ENCODE data around the gene SLC30A2. TPM values are rescaled to one million over a fixed set of nuclear protein-coding genes. Genes with fewer than 3 reads are reported as not detected.

SLC30A2 gene
- not detected in 2 replicates for total RNA-seq

GRCh38 chr1:26045722-26046245, at the start of gene SLC30A2:
TSS of gene SLC30A2 (minus strand) at chr1:26046118. CDS start at chr1:26045896, 222 bp downstream.

GRCh38 chr1:26067432-26067911, 21.6 kb upstream of the SLC30A2 start, which contains the start of gene TRIM63:
TSS of gene TRIM63 (minus strand) at chr1:26067630. CDS start at chr1:26067494, 136 bp downstream.

GRCh38 chr1:26021647-26022403, 24.1 kb downstream of the SLC30A2 start, which contains the start of gene EXTL1:
TSS of gene EXTL1 (plus strand) at chr1:26021775. CDS start at chr1:26022647, 872 bp downstream.

GRCh38 chr1:25997828-25998761, 47.8 kb downstream of the SLC30A2 start, which contains the start of gene PAFAH2:
TSS of gene PAFAH2 (minus strand) at chr1:25998063. CDS start at chr1:25990816, 7,247 bp downstream.

Other genes starting within 250 kb of the SLC30A2 start
- 10.0 and 11.8 TPM in 2 replicates for gene SELENON, start 245.9 kb downstream of the SLC30A2 start, total RNA-seq
- gene MTFR1L, start 226.2 kb downstream of the SLC30A2 start, total RNA-seq: 35.0 and 39.9 TPM in 2 replicates
- 0.56 and 5.6 TPM in 2 replicates for gene AUNIP, start 186.7 kb downstream of the SLC30A2 start, total RNA-seq
- 9.8 and 13.2 TPM in 2 replicates for gene PAQR7, start 170.4 kb downstream of the SLC30A2 start, total RNA-seq
- gene STMN1, start 139.7 kb downstream of the SLC30A2 start, total RNA-seq: 21.4 and 123 TPM in 2 replicates
- 9.0 and 11.1 TPM in 2 replicates for gene PAFAH2, start 48.1 kb downstream of the SLC30A2 start, total RNA-seq
- gene EXTL1, start 24.3 kb downstream of the SLC30A2 start, total RNA-seq: 0.56 and 0.58 TPM in 2 replicates
- under 0.01 TPM in 1 of 2 replicates, not detected in the other for gene TRIM63, start 21.5 kb upstream of the SLC30A2 start, total RNA-seq
- gene PDIK1L, start 65.7 kb upstream of the SLC30A2 start, total RNA-seq: 4.2 and 4.6 TPM in 2 replicates
- under 0.01 TPM in 1 of 2 replicates, not detected in the other for gene FAM110D, start 113.0 kb upstream of the SLC30A2 start, total RNA-seq
- not detected in 2 replicates for gene C1orf232, start 122.8 kb upstream of the SLC30A2 start, total RNA-seq
- gene ZNF593, start 123.8 kb upstream of the SLC30A2 start, total RNA-seq: 22.0 and 47.4 TPM in 2 replicates
- gene ZNF593OS, start 125.7 kb upstream of the SLC30A2 start, total RNA-seq: 0.28 TPM in 1 of 2 replicates, not detected in the other
- gene CNKSR1, start 131.4 kb upstream of the SLC30A2 start, total RNA-seq: 0.19 and 0.85 TPM in 2 replicates
- not detected in 2 replicates for gene CATSPER4, start 144.5 kb upstream of the SLC30A2 start, total RNA-seq
- 7.3 and 11.1 TPM in 2 replicates for gene CEP85, start 188.1 kb upstream of the SLC30A2 start, total RNA-seq
- gene SH3BGRL3, start 234.0 kb upstream of the SLC30A2 start, total RNA-seq: 20.9 and 22.8 TPM in 2 replicates

Data from regular cardiac myocyte (primary cell).